Neural cell (in vitro differentiated cells): ENCODE results near the gene CDCP1. TPM values are rescaled to one million over a fixed set of nuclear protein-coding genes. Genes with fewer than 3 reads are reported as not detected.

Experiments
- H2AFZ ChIP-seq: fragments of 200-600, 300-800 bp; sonication (generic), shearing (Covaris generic); 2 replicates; pipeline ENCODE4 v1.6.0; 2014; ENCODE audit warnings: low read depth, mild to moderate bottlenecking, antibody characterized with exemption, low read length, moderate library complexity
- H3F3A ChIP-seq: fragments of 200-600 bp; shearing (Covaris generic); 2 replicates; pipeline ENCODE4 v1.6.1; 2016; ENCODE audit warnings: mild to moderate bottlenecking, moderate library complexity, mixed read lengths, antibody characterized with exemption, low read length; ENCODE audit not compliant: insufficient read depth, poor library complexity, severe bottlenecking
- H3K27ac ChIP-seq: fragments of 200-600, 300-800 bp; sonication (generic), shearing (Covaris generic); 2 replicates; pipeline ENCODE4 v1.5.1; 2014; ENCODE audit warnings: mild to moderate bottlenecking, low read length, moderate library complexity
- H3K27me3 ChIP-seq: fragments of 300-800, 200-600 bp; sonication (generic), shearing (Covaris generic); 2 replicates; pipeline ENCODE4 v1.6.0; 2014; ENCODE audit warnings: mild to moderate bottlenecking, low read depth, low read length, moderate library complexity; ENCODE audit not compliant: insufficient read depth
- H3K36me3 ChIP-seq: fragments of 300-800, 200-600 bp; sonication (generic), shearing (Covaris generic); 2 replicates; pipeline ENCODE4 v1.5.1; 2014; ENCODE audit warnings: mild to moderate bottlenecking, antibody characterized with exemption, low read length, moderate library complexity; ENCODE audit not compliant: insufficient read depth
- H3K4me2 ChIP-seq: fragments of 300-800, 200-600 bp; sonication (generic), shearing (Covaris generic); 2 replicates; pipeline ENCODE4 v1.6.0; 2014; ENCODE audit warnings: mild to moderate bottlenecking, low read length
- H3K4me3 ChIP-seq: fragments of 300-800, 200-600 bp; sonication (generic), shearing (Covaris generic); 2 replicates; pipeline ENCODE4 v1.5.1; 2014; ENCODE audit warnings: mild to moderate bottlenecking, low read length, moderate library complexity
- H3K79me2 ChIP-seq: fragments of 200-600 bp; shearing (Covaris generic); replicated peaks from 2 replicates; pipeline ENCODE4 v1.6.0; 2014; ENCODE audit warnings: mild to moderate bottlenecking, low read length, moderate library complexity; ENCODE audit not compliant: insufficient read depth
- H3K9ac ChIP-seq: fragments of 300-800, 200-600 bp; sonication (generic), shearing (Covaris generic); 2 replicates; pipeline ENCODE4 v1.6.1; 2016; ENCODE audit warnings: mild to moderate bottlenecking, low read length, mixed read lengths
- H3K9me2 ChIP-seq: fragments of 200-600 bp; shearing (Covaris generic); 2 replicates; pipeline ENCODE4 v1.6.1; 2016; ENCODE audit warnings: mild to moderate bottlenecking, low read length, mixed read lengths; ENCODE audit not compliant: insufficient read depth
- H3K9me3 ChIP-seq: fragments of 200-600, 300-800 bp; sonication (generic), shearing (Covaris generic); 2 replicates; pipeline ENCODE4 v1.6.1; 2016; ENCODE audit warnings: mild to moderate bottlenecking, mixed run types, low read length, moderate library complexity, mixed read lengths
- H4K20me1 ChIP-seq: fragments of 200-600 bp; shearing (Covaris generic); 2 replicates; pipeline ENCODE4 v1.6.1; 2016; ENCODE audit warnings: mild to moderate bottlenecking, mixed run types; ENCODE audit not compliant: insufficient read depth
- CTCF ChIP-seq: fragments of 450-650 bp; IDR thresholded peaks from 2 replicates; pipeline ENCODE4 v1.5.1; 2014; ENCODE audit warnings: antibody characterized with exemption, mild to moderate bottlenecking, moderate library complexity; ENCODE audit not compliant: poor library complexity, severe bottlenecking
- EP300 ChIP-seq: fragments of 450-650 bp; conservative IDR thresholded peaks from 2 replicates; pipeline ENCODE4 v1.6.1; 2014; ENCODE audit warnings: antibody characterized with exemption, mild to moderate bottlenecking, moderate library complexity; ENCODE audit not compliant: poor library complexity, severe bottlenecking
- EZH2 ChIP-seq: fragments of 200-600, 300-800 bp; shearing (Covaris generic), sonication (generic); IDR thresholded peaks from 2 replicates; pipeline ENCODE4 v1.6.1; 2014; ENCODE audit warnings: antibody characterized with exemption, low read length, borderline replicate concordance, mild to moderate bottlenecking; ENCODE audit not compliant: insufficient read depth, poor library complexity, severe bottlenecking
- MXI1 ChIP-seq: fragments of 450-650 bp; conservative IDR thresholded peaks from 2 replicates; pipeline ENCODE4 v1.6.1; 2014; ENCODE audit warnings: antibody characterized with exemption, mild to moderate bottlenecking; ENCODE audit not compliant: poor library complexity, severe bottlenecking
- POLR2AphosphoS5 ChIP-seq: IDR thresholded peaks from 2 replicates; pipeline ENCODE4 v1.6.1; 2012
- RAD21 ChIP-seq: fragments of 450-650 bp; conservative IDR thresholded peaks from 2 replicates; pipeline ENCODE4 v1.6.1; 2014; ENCODE audit warnings: antibody characterized with exemption, mild to moderate bottlenecking, moderate library complexity
- REST ChIP-seq: IDR thresholded peaks from 2 replicates; pipeline ENCODE4 v1.6.1; 2012; ENCODE audit warnings: borderline replicate concordance
- SMC3 ChIP-seq: fragments of 450-650 bp; conservative IDR thresholded peaks from 2 replicates; pipeline ENCODE4 v1.6.1; 2014; ENCODE audit warnings: antibody characterized with exemption, mild to moderate bottlenecking, moderate library complexity; ENCODE audit not compliant: poor library complexity
- TAF1 ChIP-seq: IDR thresholded peaks from 2 replicates; pipeline ENCODE4 v1.6.1; 2012; ENCODE audit warnings: low read depth
- polyA plus RNA-seq: library from polyadenylated mRNA; depleted of rRNA; stranded (reverse); fragments of >200 nt; gene quantifications from 2 replicates; pipeline ENCODE4 v1.2.3, GENCODE V29; 2014

The CDCP1 gene
- polyA plus RNA-seq, 1 donor from 2014 or later: not detected

GRCh38 chr3:45084361-45084760 lies 61.8 kb downstream of the CDCP1 start:
- H3F3A ChIP-seq: no peaks in the 10 kb centered on the region
- no peak overlapping the region for H2AFZ ChIP-seq
- H3K9me3 ChIP-seq: no peaks in the 10 kb centered on the region
- no peaks in the 10 kb centered on the region for H4K20me1 ChIP-seq
- no peak overlapping the region for H3K4me3 ChIP-seq
- H3K79me2 ChIP-seq: no peaks in the 10 kb centered on the region
- no peak overlapping the region for H3K4me2 ChIP-seq
- no peaks in the 10 kb centered on the region for H3K9me2 ChIP-seq
- H3K27me3 ChIP-seq: no peaks in the 10 kb centered on the region
- H3K9ac ChIP-seq: no peak overlapping the region
- no peaks in the 10 kb centered on the region for H3K36me3 ChIP-seq
- H3K27ac ChIP-seq: no peak overlapping the region
- TF ChIP-seq REST (no peak), RAD21 (no peak), SMC3 (no peak), TAF1 (no peak), POLR2AphosphoS5 (no peak), EZH2 (no peak), EP300 (no peak), MXI1 (no peak), CTCF (no peak)

GRCh38 chr3:45083023-45083422 lies 63.2 kb downstream of the CDCP1 start:
- no peak overlapping the region for H3K27ac ChIP-seq
- H3K79me2 ChIP-seq: no peaks in the 10 kb centered on the region
- H2AFZ ChIP-seq: no peak overlapping the region
- H3K27me3 ChIP-seq: no peaks in the 10 kb centered on the region
- H3F3A ChIP-seq: no peaks in the 10 kb centered on the region
- no peak overlapping the region for H3K4me2 ChIP-seq
- H3K4me3 ChIP-seq: no peak overlapping the region
- no peaks in the 10 kb centered on the region for H3K36me3 ChIP-seq
- H3K9ac ChIP-seq: no peak overlapping the region
- H3K9me2 ChIP-seq: no peaks in the 10 kb centered on the region
- H4K20me1 ChIP-seq: no peaks in the 10 kb centered on the region
- TF ChIP-seq CTCF: no peak
- no peak for TF ChIP-seq SMC3
- TF ChIP-seq RAD21: no peak
- no peak for TF ChIP-seq MXI1
- TF ChIP-seq POLR2AphosphoS5: no peak
- no peak for TF ChIP-seq REST
- no peak for TF ChIP-seq EZH2
- TF ChIP-seq TAF1: no peak
- no peak for TF ChIP-seq EP300
- H3K9me3 ChIP-seq: no peaks in the 10 kb centered on the region
